Neural progenitor cell (in vitro differentiated cells): ENCODE data around the gene OAS2. TPM values are rescaled to one million over a fixed set of nuclear protein-coding genes. Genes with fewer than 3 reads are reported as not detected.

ENCODE experiments used
- DNase-seq: peaks from one replicate; pipeline ENCODE4 v3.0.0-alpha.2; 2016; ENCODE audit warnings: low spot score
- H2AFZ ChIP-seq: fragments of 200-600 bp; sonication (generic); replicated peaks from 2 replicates; pipeline ENCODE4 v1.6.1; 2016; ENCODE audit warnings: antibody characterized with exemption
- H3F3A ChIP-seq: fragments of 200-600 bp; sonication (generic); 2 replicates; pipeline ENCODE4 v1.6.1; 2016; ENCODE audit warnings: antibody characterized with exemption, low read depth
- H3K27ac ChIP-seq: fragments of 200-600 bp; sonication (generic); 2 replicates; pipeline ENCODE4 v1.5.1; 2016; ENCODE audit warnings: mild to moderate bottlenecking
- H3K27me3 ChIP-seq: fragments of 200-600 bp; sonication (generic); 2 replicates; pipeline ENCODE4 v1.6.1; 2016; ENCODE audit warnings: mild to moderate bottlenecking, moderate library complexity
- H3K36me3 ChIP-seq: fragments of 200-600 bp; sonication (generic); 2 replicates; pipeline ENCODE4 v1.5.1; 2016
- H3K4me1 ChIP-seq: fragments of 200-600 bp; sonication (generic); 2 replicates; pipeline ENCODE4 v1.6.1; 2016; ENCODE audit warnings: mixed run types
- H3K4me2 ChIP-seq: fragments of 200-600 bp; sonication (generic); 2 replicates; pipeline ENCODE4 v1.6.1; 2016
- H3K4me3 ChIP-seq: fragments of 200-600 bp; sonication (generic); 2 replicates; pipeline ENCODE4 v1.5.1; 2016
- H3K79me2 ChIP-seq: fragments of 200-600 bp; sonication (generic); 2 replicates; pipeline ENCODE4 v1.6.1; 2016; ENCODE audit warnings: low read depth
- H3K9ac ChIP-seq: fragments of 200-600 bp; sonication (generic); 2 replicates; pipeline ENCODE4 v1.6.1; 2016
- H3K9me3 ChIP-seq: fragments of 200-600 bp; sonication (generic); 2 replicates; pipeline ENCODE4 v1.5.1; 2016; ENCODE audit warnings: low read depth
- H4K20me1 ChIP-seq: fragments of 200-600 bp; sonication (generic); 2 replicates; pipeline ENCODE4 v1.6.1; 2016; ENCODE audit warnings: low read depth
- H3K27ac Mint-ChIP-seq: 3 replicates; pipeline ENCODE4 v1.8.0; 2021; ENCODE audit warnings: mixed read lengths
- H3K27me3 Mint-ChIP-seq: 2 replicates; pipeline ENCODE4 v1.8.0; 2022; ENCODE audit warnings: low read depth, mild to moderate bottlenecking, inconsistent platforms, moderate library complexity, mixed read lengths; ENCODE audit not compliant: insufficient read depth
- H3K36me3 Mint-ChIP-seq: 3 replicates; pipeline ENCODE4 v1.8.0; 2021; ENCODE audit warnings: mixed read lengths
- H3K4me1 Mint-ChIP-seq: 3 replicates; pipeline ENCODE4 v1.8.0; 2021; ENCODE audit warnings: mixed read lengths
- H3K4me3 Mint-ChIP-seq: 3 replicates; pipeline ENCODE4 v1.8.0; 2021; ENCODE audit warnings: mild to moderate bottlenecking, moderate library complexity, mixed read lengths
- H3K9me3 Mint-ChIP-seq: 3 replicates; pipeline ENCODE4 v1.8.0; 2020; ENCODE audit warnings: mixed read lengths
- CTCF ChIP-seq: fragments of 200-600 bp; sonication (generic); IDR thresholded peaks from 2 replicates; pipeline ENCODE4 v1.5.1; 2017; ENCODE audit warnings: antibody characterized with exemption, mild to moderate bottlenecking
- EZH2 ChIP-seq: fragments of 200-600 bp; sonication (generic); IDR thresholded peaks from 2 replicates; pipeline ENCODE4 v1.6.1; 2017; ENCODE audit warnings: antibody characterized with exemption, mild to moderate bottlenecking, moderate library complexity
- EZH2phosphoT487 ChIP-seq: fragments of 200-600 bp; sonication (generic); IDR thresholded peaks from 2 replicates; pipeline ENCODE4 v1.6.1; 2017; ENCODE audit warnings: antibody characterized with exemption
- total RNA-seq: library from RNA; depleted of rRNA; stranded (reverse); fragments of >200 nt; gene quantifications from 2 replicates; pipeline ENCODE4 v1.2.3, GENCODE V29; 2015; ENCODE audit warnings: low replicate concordance

The OAS2 gene
- total RNA-seq, 1 donor from 2014 or later, result not detected

GRCh38 chr12:113056381-113056630, 78.0 kb downstream of the OAS2 start:
- Histone ChIP-seq H3K4me1 (peaks cover 6% of the 10 kb centered on the region), H3K36me3 (no peaks in the 10 kb centered on the region), H3K79me2 (no peaks in the 10 kb centered on the region), H3K4me2 (peak overlapping the region; percentile 93), H3K9ac (no peak overlapping the region), H4K20me1 (peaks cover 3% of the 10 kb centered on the region), H3K4me3 (peak overlapping the region; percentile 87), H3K27ac (no peak overlapping the region), H3K9me3 (no peaks in the 10 kb centered on the region), H3K27me3 (peaks cover 92% of the 10 kb centered on the region), H3F3A (peaks cover 10% of the 10 kb centered on the region), H2AFZ (peak overlapping the region; percentile 76)
- DNase-seq, result no peak
- H3K36me3 Mint-ChIP-seq, result no peaks in the 10 kb centered on the region
- H3K9me3 Mint-ChIP-seq, result no peaks in the 10 kb centered on the region
- H3K27me3 Mint-ChIP-seq, result peaks cover 27% of the 10 kb centered on the region
- no peaks in the 10 kb centered on the region for H3K4me1 Mint-ChIP-seq
- H3K27ac Mint-ChIP-seq, result no peak overlapping the region
- TF ChIP-seq CTCF (no peak), EZH2 (no peak), EZH2phosphoT487 (no peak)
- H3K4me3 Mint-ChIP-seq, result peak overlapping the region; percentile 82

- peaks cover 32% of the 10 kb centered on the region for H3K27me3 Mint-ChIP-seq
- no peaks in the 10 kb centered on the region for H3K9me3 Mint-ChIP-seq
Observed at GRCh38 chr12:113056631-113057488, 78.5 kb downstream of the OAS2 start, which contains the start of gene DTX1. Gene DTX1, plus strand, starts transcription at chr12:113056730. Its CDS starts 1,463 bp downstream, at chr12:113058193.

GRCh38 chr12:113057565-113058485, 79.5 kb downstream of the OAS2 start:
- no peaks in the 10 kb centered on the region for H3K36me3 ChIP-seq
- H3K4me1 ChIP-seq, result peaks cover 13% of the 10 kb centered on the region
- no peaks in the 10 kb centered on the region for H3K9me3 ChIP-seq
- Mint-ChIP-seq H3K4me3 (peak overlapping the region; percentile 78), H3K27ac (no peak overlapping the region), H3K9me3 (no peaks in the 10 kb centered on the region), H3K4me1 (peaks cover 10% of the 10 kb centered on the region), H3K27me3 (peaks cover 30% of the 10 kb centered on the region), H3K36me3 (no peaks in the 10 kb centered on the region)
- peaks cover 82% of the 10 kb centered on the region for H3K27me3 ChIP-seq
- H3K27ac ChIP-seq, result no peak overlapping the region
- H2AFZ ChIP-seq, result no peak overlapping the region
- H4K20me1 ChIP-seq, result peaks cover 18% of the 10 kb centered on the region
- no peaks in the 10 kb centered on the region for H3K79me2 ChIP-seq
- peak overlapping the region; percentile 87 for H3K4me3 ChIP-seq
- no peak overlapping the region for H3K9ac ChIP-seq
- no peak for TF ChIP-seq EZH2
- TF ChIP-seq CTCF, result no peak
- TF ChIP-seq EZH2phosphoT487, result no peak
- DNase-seq, result peak; percentile 23
- peaks cover 16% of the 10 kb centered on the region for H3F3A ChIP-seq
- H3K4me2 ChIP-seq, result peak overlapping the region; percentile 93

More at GRCh38 chr12:113056631-113057488, 78.5 kb downstream of the OAS2 start, which contains the start of gene DTX1:
- peak; percentile 60 for DNase-seq
- TF ChIP-seq EZH2 (peak; percentile 52), EZH2phosphoT487 (no peak), CTCF (no peak)
- H3K4me2 ChIP-seq, result peak within 1 kb of the TSS; percentile 93
- H3K27me3 ChIP-seq, result peaks cover 91% of the 10 kb centered on the region
- H3K4me1 Mint-ChIP-seq, result no peaks in the 10 kb centered on the region
- H3K79me2 ChIP-seq, result no peaks in the 10 kb centered on the region
- H3K27ac Mint-ChIP-seq, result no peak within 1 kb of the TSS
- H4K20me1 ChIP-seq, result peaks cover 9% of the 10 kb centered on the region
- peak within 1 kb of the TSS; percentile 82 for H3K4me3 Mint-ChIP-seq
- no peaks in the 10 kb centered on the region for H3K9me3 ChIP-seq
- H3K4me3 ChIP-seq, result peak within 1 kb of the TSS; percentile 87
- H3K27ac ChIP-seq, result no peak within 1 kb of the TSS
- peaks cover 6% of the 10 kb centered on the region for H3K4me1 ChIP-seq
- no peaks in the 10 kb centered on the region for H3K36me3 Mint-ChIP-seq
- H3F3A ChIP-seq, result peaks cover 10% of the 10 kb centered on the region
- no peaks in the 10 kb centered on the region for H3K36me3 ChIP-seq
- peak within 1 kb of the TSS; percentile 76 for H2AFZ ChIP-seq
- H3K9ac ChIP-seq, result no peak within 1 kb of the TSS
